Stimulated activated memory B cell treated with anti-CD40 and anti-IgM and Interleukin-4, amounts not matched to agents 10 μg/mL and 1 μg/mL and 100 μg/mL, for 72 hours (primary cell): ENCODE data around the gene OXNAD1.
"Not testable (repeated sequence)": the region's sequence is repeated elsewhere in the genome, so short reads cannot be mapped to it uniquely, and the experiment has no call there.

Source experiments
- ATAC-seq: fragments of 150-1000 bp; cut with Tn5 transposase; 2 replicates; pipeline ENCODE4 v1.10.0; 2021
- H3K27ac Mint-ChIP-seq: one replicate; pipeline ENCODE4 v1.8.0; 2022; ENCODE audit warnings: mild to moderate bottlenecking, mixed read lengths
- H3K27me3 Mint-ChIP-seq: one replicate; pipeline ENCODE4 v1.8.0; 2022; ENCODE audit warnings: mixed read lengths
- H3K36me3 Mint-ChIP-seq: one replicate; pipeline ENCODE4 v1.8.0; 2022; ENCODE audit warnings: mixed read lengths
- H3K4me1 Mint-ChIP-seq: one replicate; pipeline ENCODE4 v1.8.0; 2022; ENCODE audit warnings: mixed read lengths
- H3K4me3 Mint-ChIP-seq: one replicate; pipeline ENCODE4 v1.8.0; 2022; ENCODE audit warnings: mild to moderate bottlenecking, moderate library complexity, mixed read lengths
- H3K9me3 Mint-ChIP-seq: one replicate; pipeline ENCODE4 v1.8.0; 2022; ENCODE audit warnings: mixed read lengths

The OXNAD1 gene

GRCh38 chr3:16301507-16301906 is 36.5 kb downstream of the OXNAD1 start:
- ATAC-seq: no peak
- H3K36me3 Mint-ChIP-seq: peaks cover 71% of the 10 kb centered on the region

GRCh38 chr3:16302082-16302631 is 37.1 kb downstream of the OXNAD1 start:
- no peak overlapping the region for H3K4me3 Mint-ChIP-seq
- H3K27me3 Mint-ChIP-seq: no peaks in the 10 kb centered on the region
- H3K27ac Mint-ChIP-seq: no peak overlapping the region
- peaks cover 71% of the 10 kb centered on the region for H3K36me3 Mint-ChIP-seq
- no peak for ATAC-seq
- no peaks in the 10 kb centered on the region for H3K9me3 Mint-ChIP-seq
- peaks cover 23% of the 10 kb centered on the region for H3K4me1 Mint-ChIP-seq

More at GRCh38 chr3:16301507-16301906, 36.5 kb downstream of the OXNAD1 start:
- peak overlapping the region; percentile 57 for H3K27ac Mint-ChIP-seq
- H3K9me3 Mint-ChIP-seq: no peaks in the 10 kb centered on the region
- H3K27me3 Mint-ChIP-seq: no peaks in the 10 kb centered on the region
- H3K4me1 Mint-ChIP-seq: peaks cover 23% of the 10 kb centered on the region
- H3K4me3 Mint-ChIP-seq: no peak overlapping the region

- Mint-ChIP-seq H3K27ac (no peak overlapping the region), H3K36me3 (peaks cover 71% of the 10 kb centered on the region), H3K4me1 (peaks cover 23% of the 10 kb centered on the region), H3K27me3 (no peaks in the 10 kb centered on the region), H3K9me3 (no peaks in the 10 kb centered on the region), H3K4me3 (no peak overlapping the region)
- ATAC-seq: no peak
Observed at GRCh38 chr3:16303037-16303575, 38.1 kb downstream of the OXNAD1 start.

GRCh38 chr3:16304061-16305010 is 39.3 kb downstream of the OXNAD1 start:
- H3K27me3 Mint-ChIP-seq: no peaks in the 10 kb centered on the region
- H3K27ac Mint-ChIP-seq: peak overlapping the region; percentile 75
- no peak for ATAC-seq
- H3K36me3 Mint-ChIP-seq: peaks cover 63% of the 10 kb centered on the region
- no peak overlapping the region for H3K4me3 Mint-ChIP-seq
- no peaks in the 10 kb centered on the region for H3K9me3 Mint-ChIP-seq
- peaks cover 23% of the 10 kb centered on the region for H3K4me1 Mint-ChIP-seq

- Mint-ChIP-seq H3K4me1 (peaks cover 30% of the 10 kb centered on the region), H3K27ac (peak overlapping the region; percentile 75), H3K27me3 (no peaks in the 10 kb centered on the region), H3K4me3 (no peak overlapping the region), H3K36me3 (peaks cover 69% of the 10 kb centered on the region), H3K9me3 (no peaks in the 10 kb centered on the region)
- ATAC-seq: no peak
Observed at GRCh38 chr3:16305111-16305541, 40.1 kb downstream of the OXNAD1 start.

GRCh38 chr3:16307832-16308531 is 43.0 kb downstream of the OXNAD1 start:
- H3K36me3 Mint-ChIP-seq: peaks cover 65% of the 10 kb centered on the region
- ATAC-seq: no peak
- H3K27me3 Mint-ChIP-seq: no peaks in the 10 kb centered on the region
- no peaks in the 10 kb centered on the region for H3K9me3 Mint-ChIP-seq
- H3K27ac Mint-ChIP-seq: no peak overlapping the region
- no peak overlapping the region for H3K4me3 Mint-ChIP-seq
- H3K4me1 Mint-ChIP-seq: peaks cover 36% of the 10 kb centered on the region

GRCh38 chr3:16308727-16309126 is 43.7 kb downstream of the OXNAD1 start:
- H3K27me3 Mint-ChIP-seq: no peaks in the 10 kb centered on the region
- no peak overlapping the region for H3K27ac Mint-ChIP-seq
- no peaks in the 10 kb centered on the region for H3K9me3 Mint-ChIP-seq
- H3K4me3 Mint-ChIP-seq: no peak overlapping the region
- no peak for ATAC-seq
- H3K4me1 Mint-ChIP-seq: peaks cover 36% of the 10 kb centered on the region
- peaks cover 67% of the 10 kb centered on the region for H3K36me3 Mint-ChIP-seq

- H3K9me3 Mint-ChIP-seq: no peaks in the 10 kb centered on the region
- H3K27ac Mint-ChIP-seq: peak overlapping the region; percentile 71
- H3K4me1 Mint-ChIP-seq: peaks cover 32% of the 10 kb centered on the region
- H3K4me3 Mint-ChIP-seq: no peak overlapping the region
- peaks cover 65% of the 10 kb centered on the region for H3K36me3 Mint-ChIP-seq
- peak; percentile 87 for ATAC-seq
- H3K27me3 Mint-ChIP-seq: no peaks in the 10 kb centered on the region
Observed at GRCh38 chr3:16309558-16309957, 44.5 kb downstream of the OXNAD1 start.

- Mint-ChIP-seq H3K4me1 (peaks cover 25% of the 10 kb centered on the region), H3K27ac (peak overlapping the region; percentile 71)
- ATAC-seq: not testable (repeated sequence)
Observed at GRCh38 chr3:16310486-16310885, 45.5 kb downstream of the OXNAD1 start.

GRCh38 chr3:16311960-16312451 is 47.0 kb downstream of the OXNAD1 start:
- Mint-ChIP-seq H3K27ac (peak overlapping the region; percentile 57), H3K27me3 (no peaks in the 10 kb centered on the region), H3K36me3 (peaks cover 66% of the 10 kb centered on the region), H3K4me3 (peak overlapping the region; percentile 20), H3K4me1 (peaks cover 25% of the 10 kb centered on the region), H3K9me3 (no peaks in the 10 kb centered on the region)
- peak; percentile 60 for ATAC-seq

More at GRCh38 chr3:16310486-16310885, 45.5 kb downstream of the OXNAD1 start:
- not testable (repeated sequence) for H3K27me3 Mint-ChIP-seq, H3K9me3 Mint-ChIP-seq, H3K4me3 Mint-ChIP-seq
- H3K36me3 Mint-ChIP-seq: peaks cover 59% of the 10 kb centered on the region

- Mint-ChIP-seq H3K4me3 (no peak overlapping the region), H3K36me3 (peaks cover 72% of the 10 kb centered on the region), H3K27me3 (no peaks in the 10 kb centered on the region), H3K9me3 (no peaks in the 10 kb centered on the region), H3K27ac (no peak overlapping the region), H3K4me1 (peaks cover 25% of the 10 kb centered on the region)
- ATAC-seq: no peak
Observed at GRCh38 chr3:16313886-16314645, 49.1 kb downstream of the OXNAD1 start.

- Mint-ChIP-seq H3K9me3 (no peaks in the 10 kb centered on the region), H3K36me3 (peaks cover 77% of the 10 kb centered on the region), H3K27me3 (no peaks in the 10 kb centered on the region), H3K4me3 (no peak overlapping the region), H3K4me1 (peaks cover 15% of the 10 kb centered on the region), H3K27ac (no peak overlapping the region)
- no peak for ATAC-seq
Observed at GRCh38 chr3:16315623-16316022, 50.6 kb downstream of the OXNAD1 start.

- Mint-ChIP-seq H3K27me3 (no peaks in the 10 kb centered on the region), H3K27ac (no peak overlapping the region), H3K4me1 (peaks cover 20% of the 10 kb centered on the region), H3K4me3 (no peak overlapping the region), H3K36me3 (peaks cover 83% of the 10 kb centered on the region), H3K9me3 (no peaks in the 10 kb centered on the region)
- ATAC-seq: no peak
Observed at GRCh38 chr3:16316396-16316795, 51.4 kb downstream of the OXNAD1 start.

- Mint-ChIP-seq H3K27ac (no peak overlapping the region), H3K4me1 (peaks cover 14% of the 10 kb centered on the region), H3K9me3 (no peaks in the 10 kb centered on the region), H3K4me3 (no peak overlapping the region), H3K27me3 (no peaks in the 10 kb centered on the region), H3K36me3 (peaks cover 83% of the 10 kb centered on the region)
- ATAC-seq: no peak
Observed at GRCh38 chr3:16316847-16317560, 52.0 kb downstream of the OXNAD1 start.
